IMR-90 (cell line): ENCODE results near the gene APOB. TPM values are rescaled to one million over a fixed set of nuclear protein-coding genes. Genes with fewer than 3 reads are reported as not detected.

Experiments used
- ATAC-seq: fragments of 200-7000 bp; cut with Tn5 transposase; 2 replicates; pipeline ENCODE4 v1.9.1; 2020; ENCODE audit warnings: low read depth, mild to moderate bottlenecking, moderate library complexity
- BruUV-seq: library from RNA; stranded (reverse); fragments of 400-500 nt; replicated peaks from 2 replicates; lab custom pipeline; 2021; lab: Mats Ljungman, UMichigan
- CTCF ChIA-PET: fragments of 300-600 bp; formaldehyde crosslinking; extraction: SDS; loops from one replicate; lab custom pipeline; 2021; ENCODE audit warnings: antibody characterized with exemption; lab: Yijun Ruan, JAX
- POLR2A ChIA-PET: fragments of 300-600 bp; sonication (Branson Sonifier 250); formaldehyde crosslinking; loops from one replicate; lab custom pipeline; 2022; ENCODE audit warnings: antibody characterized with exemption; ENCODE audit not compliant: unreplicated experiment; lab: Charles Lee
- DNase-seq: peaks from one replicate; pipeline ENCODE4 v3.0.0; 2013
- H2AFZ ChIP-seq: replicated peaks from 2 replicates; pipeline ENCODE3; 2013; ENCODE audit warnings: low read length, mild to moderate bottlenecking; ENCODE audit not compliant: poor library complexity
- H2AK5ac ChIP-seq: 2 replicates; pipeline ENCODE4 v1.6.1; 2013; ENCODE audit warnings: low read depth, low read length, inconsistent platforms
- H2AK9ac ChIP-seq: replicated peaks from 2 replicates; pipeline ENCODE3; 2013; ENCODE audit warnings: mild to moderate bottlenecking, low read depth, low read length, moderate library complexity; ENCODE audit not compliant: poor library complexity
- H2BK120ac ChIP-seq: 2 replicates; pipeline ENCODE4 v1.6.1; 2013; ENCODE audit warnings: low read depth, low read length, inconsistent platforms
- H2BK15ac ChIP-seq: 3 replicates; pipeline ENCODE4 v1.6.1; 2013; ENCODE audit warnings: low read depth, low read length, inconsistent platforms
- H2BK20ac ChIP-seq: 2 replicates; pipeline ENCODE4 v1.6.1; 2013; ENCODE audit warnings: low read depth, mild to moderate bottlenecking, inconsistent platforms, low read length, moderate library complexity
- H2BK5ac ChIP-seq: 2 replicates; pipeline ENCODE4 v1.6.1; 2013; ENCODE audit warnings: mild to moderate bottlenecking, low read depth, low read length, inconsistent platforms; ENCODE audit not compliant: poor library complexity, severe bottlenecking
- H3K14ac ChIP-seq: replicated peaks from 2 replicates; pipeline ENCODE4 v1.6.1; 2013; ENCODE audit warnings: low read depth, low read length, inconsistent platforms
- H3K18ac ChIP-seq: 2 replicates; pipeline ENCODE4 v1.6.1; 2013; ENCODE audit warnings: low read depth, low read length, control low read depth
- H3K23ac ChIP-seq: 2 replicates; pipeline ENCODE4 v1.6.1; 2013; ENCODE audit warnings: low read depth, low read length, inconsistent platforms
- H3K27ac ChIP-seq: 2 replicates; pipeline ENCODE4 v1.5.1; 2013; ENCODE audit warnings: mild to moderate bottlenecking, control low read depth, low read length; ENCODE audit not compliant: insufficient read depth
- H3K27me3 ChIP-seq: 2 replicates; pipeline ENCODE4 v1.6.1; 2013; ENCODE audit warnings: low read length; ENCODE audit not compliant: control insufficient read depth, insufficient read depth
- H3K36me3 ChIP-seq: 2 replicates; pipeline ENCODE4 v1.6.1; 2013; ENCODE audit warnings: low read length, mixed read lengths; ENCODE audit not compliant: control insufficient read depth, insufficient read depth
- H3K4ac ChIP-seq: 2 replicates; pipeline ENCODE4 v1.6.1; 2013; ENCODE audit warnings: low read depth, low read length, inconsistent platforms
- H3K4me1 ChIP-seq: 2 replicates; pipeline ENCODE4 v1.6.1; 2013; ENCODE audit warnings: low read length, mixed read lengths; ENCODE audit not compliant: control insufficient read depth, insufficient read depth
- H3K4me2 ChIP-seq: 2 replicates; pipeline ENCODE4 v1.6.1; 2013; ENCODE audit warnings: low read depth, mild to moderate bottlenecking, control low read depth, low read length, moderate library complexity
- H3K4me3 ChIP-seq: 2 replicates; pipeline ENCODE4 v1.5.1; 2013; ENCODE audit warnings: low read depth, mild to moderate bottlenecking, control low read depth, low read length, moderate library complexity; ENCODE audit not compliant: insufficient read depth
- H3K56ac ChIP-seq: 2 replicates; pipeline ENCODE4 v1.6.1; 2013; ENCODE audit warnings: low read length, inconsistent platforms; ENCODE audit not compliant: insufficient read depth; ENCODE audit errors: extremely low read depth
- H3K79me1 ChIP-seq, 2 experiments: 2 replicates each; pipeline ENCODE4 v1.6.1; 2013; ENCODE audit warnings: low read length in 2 of 2, inconsistent platforms in 1 of 2, low read depth in 1 of 2
- H3K9ac ChIP-seq: 2 replicates; pipeline ENCODE4 v1.6.1; 2013; ENCODE audit warnings: low read depth, low read length, control low read depth
- H3K9me1 ChIP-seq: 2 replicates; pipeline ENCODE4 v1.6.1; 2013; ENCODE audit warnings: low read length, inconsistent platforms; ENCODE audit not compliant: insufficient read depth
- H3K9me3 ChIP-seq: 2 replicates; pipeline ENCODE4 v1.6.1; 2013; ENCODE audit warnings: low read length; ENCODE audit not compliant: control insufficient read depth, insufficient read depth
- H4K20me1 ChIP-seq: 2 replicates; pipeline ENCODE4 v1.6.1; 2013; ENCODE audit warnings: low read length, inconsistent platforms; ENCODE audit not compliant: insufficient read depth
- H4K5ac ChIP-seq: 2 replicates; pipeline ENCODE4 v1.6.1; 2013; ENCODE audit warnings: mild to moderate bottlenecking, low read depth, low read length, control low read depth
- H4K8ac ChIP-seq, 2 experiments: 2 replicates each; pipeline ENCODE4 v1.6.1; 2013; ENCODE audit warnings: low read depth in 2 of 2, low read length in 2 of 2, control low read depth in 1 of 2, inconsistent platforms in 1 of 2
- H4K91ac ChIP-seq: 2 replicates; pipeline ENCODE4 v1.6.1; 2013; ENCODE audit warnings: low read depth, low read length, inconsistent platforms; ENCODE audit not compliant: insufficient read depth
- BHLHE40 ChIP-seq: fragments of 150-350 bp; IDR thresholded peaks from 2 replicates; pipeline ENCODE4 v1.6.1; 2016; ENCODE audit warnings: mild to moderate bottlenecking, low read depth, low read length
- CTCF ChIP-seq: conservative IDR thresholded peaks from 2 replicates; pipeline ENCODE4 v1.5.1; 2012; ENCODE audit warnings: mild to moderate bottlenecking, low read depth, low read length, improper control_type of control experiment
- ELK1 ChIP-seq: fragments of 150-350 bp; IDR thresholded peaks from 2 replicates; pipeline ENCODE4 v1.6.1; 2016; ENCODE audit warnings: low read depth, mild to moderate bottlenecking, low read length, moderate library complexity, borderline replicate concordance
- FOS ChIP-seq: fragments of 150-350 bp; IDR thresholded peaks from 2 replicates; pipeline ENCODE4 v1.6.1; 2016; ENCODE audit warnings: low read depth, low read length
- MAFK ChIP-seq: IDR thresholded peaks from 2 replicates; pipeline ENCODE4 v1.6.1; 2012; ENCODE audit warnings: low read depth, low read length, improper control_type of control experiment
- MAZ ChIP-seq: IDR thresholded peaks from 2 replicates; pipeline ENCODE4 v1.6.1; 2012; ENCODE audit warnings: low read depth, mild to moderate bottlenecking, low read length, improper control_type of control experiment, moderate library complexity, borderline replicate concordance
- MXI1 ChIP-seq: IDR thresholded peaks from 2 replicates; pipeline ENCODE4 v1.6.1; 2012; ENCODE audit warnings: low read depth, mild to moderate bottlenecking, low read length, moderate library complexity, borderline replicate concordance
- RAD21 ChIP-seq: IDR thresholded peaks from 2 replicates; pipeline ENCODE4 v1.6.1; 2012; ENCODE audit warnings: low read length, improper control_type of control experiment
- RCOR1 ChIP-seq: IDR thresholded peaks from 2 replicates; pipeline ENCODE4 v1.6.1; 2012; ENCODE audit warnings: mild to moderate bottlenecking, low read length, improper control_type of control experiment; ENCODE audit not compliant: insufficient replicate concordance
- RFX5 ChIP-seq: IDR thresholded peaks from 2 replicates; pipeline ENCODE4 v1.8.0; 2012; ENCODE audit warnings: low read depth, mild to moderate bottlenecking, low read length, moderate library complexity
- SMC3 ChIP-seq: fragments of 150-350 bp; IDR thresholded peaks from 2 replicates; pipeline ENCODE4 v1.6.1; 2016; ENCODE audit warnings: low read depth, mild to moderate bottlenecking, antibody characterized with exemption, low read length, moderate library complexity
- WGBS, 2 experiments: methylation state at CpG; one replicate each; pipeline versions ENCODE4 v1.1.5 to v1.1.7; 2013; ENCODE audit warnings: missing lambda C conversion rate in 2 of 2; ENCODE audit not compliant: insufficient read length in 1 of 2; ENCODE audit errors: extremely low coverage in 2 of 2; 5-methylcytosine and 5-hydroxymethylcytosine counted together
- dilution Hi-C: fragments of 300-500 bp; cut with HindIII; formaldehyde crosslinking; loops from one replicate; pipeline ENCODE4 v1.14.3; 2018; ENCODE audit warnings: low sequenced_read_pairs; ENCODE audit not compliant: unreplicated experiment
- in situ Hi-C: fragments of 300-500 bp; cut with MboI; formaldehyde crosslinking; loops from 3 replicates; pipeline ENCODE4 v1.14.3; 2019; ENCODE audit warnings: low sequenced_read_pairs, inconsistent platforms, mixed read lengths
- intact Hi-C: fragments of 100-400 bp; cut with micrococcal nuclease; formaldehyde crosslinking; loops from 2 replicates; pipeline ENCODE4 v1.10.0; 2022
- polyA plus RNA-seq, 3 experiments: library from polyadenylated mRNA; depleted of rRNA; stranded (reverse); fragments of >200 nt; gene quantifications; 2 replicates each; pipeline ENCODE4 v1.2.3, GENCODE V29; 2012; ENCODE audit warnings: low replicate concordance in 1 of 3
- total RNA-seq: library from RNA; depleted of rRNA; stranded (reverse); fragments of >200 nt; gene quantifications from 2 replicates; pipeline ENCODE4 v1.2.3, GENCODE V29; 2012

The APOB gene
- total and polyA plus RNA-seq, 2 of the 4 experiments (the other 2 are of a cell fraction) = under 0.01 TPM; not detected in 1

GRCh38 chr2:21052044-21052443 is 8.2 kb upstream of the APOB start:
- intact Hi-C loops (no loop called here), dilution Hi-C loops (no loop called here), in situ Hi-C loops (no loop called here)
- no CpG with 5 or more reads among the region's 4 CpGs for WGBS, 2 experiments
- no peak overlapping the region for H2BK5ac ChIP-seq
- no peaks in the 10 kb centered on the region for H3K27me3 ChIP-seq
- ChIA-PET CTCF (interaction anchor here (0.6 kb wide), 1 partner anchor 403 kb away, joined by 3 read pairs; no protein-coding TSS in a partner anchor), POLR2A (no interaction called here)
- H3K36me3 ChIP-seq = no peaks in the 10 kb centered on the region
- BruUV-seq = no TSS peak
- H3K4me3 ChIP-seq = no peak overlapping the region
- no peaks in the 10 kb centered on the region for H3K79me1 ChIP-seq
- no peak overlapping the region for H2AK9ac ChIP-seq
- TF ChIP-seq RFX5 (no peak), MAFK (no peak), RCOR1 (no peak), RAD21 (no peak), MXI1 (no peak), BHLHE40 (no peak), CTCF (no peak), SMC3 (no peak), FOS (no peak), ELK1 (no peak), MAZ (no peak)
- no peak overlapping the region for H4K91ac ChIP-seq
- H3K4me1 ChIP-seq = no peaks in the 10 kb centered on the region
- no peak overlapping the region for H3K9ac ChIP-seq
- no peak overlapping the region for H3K23ac ChIP-seq
- H4K20me1 ChIP-seq = no peaks in the 10 kb centered on the region
- H2BK120ac ChIP-seq = no peak overlapping the region
- no peak overlapping the region for H3K56ac ChIP-seq
- H3K14ac ChIP-seq = no peak overlapping the region
- H3K4ac ChIP-seq = no peak overlapping the region
- H3K4me2 ChIP-seq = no peak overlapping the region
- H3K9me3 ChIP-seq = no peaks in the 10 kb centered on the region
- no peak overlapping the region for H2AFZ ChIP-seq
- no peaks in the 10 kb centered on the region for H3K9me1 ChIP-seq
- no peak overlapping the region for H2BK15ac ChIP-seq
- ATAC-seq (no peak), DNase-seq (no peak)
- H4K8ac ChIP-seq = no peak overlapping the region
- no peak overlapping the region for H2AK5ac ChIP-seq
- no peak overlapping the region for H3K27ac ChIP-seq
- H2BK20ac ChIP-seq = no peak overlapping the region
- H4K5ac ChIP-seq = no peak overlapping the region
- H3K18ac ChIP-seq = no peak overlapping the region
